CD4-positive, CD25-positive, alpha-beta regulatory T cell (primary cell): ENCODE results near the gene LRFN3. TPM values are rescaled to one million over a fixed set of nuclear protein-coding genes. Genes with fewer than 3 reads are reported as not detected.
A peak's percentile ranks its signal among the peaks of the same experiment; 100 is the strongest.

Experiments used
- ATAC-seq, 2 donors: fragments of 150-1000 bp; cut with Tn5 transposase; one replicate each; pipeline ENCODE4 v1.10.0; 2021; ENCODE audit warnings: low read depth in 2 of 2, moderate number of reproducible peaks in 2 of 2, moderate library complexity in 1 of 2
- DNase-seq, 3 donors: peaks; one replicate each; pipeline versions ENCODE4 v3.0.0 to v3.0.0-alpha.2; 2012 to 2022; ENCODE audit warnings: mixed read lengths in 1 of 3
- H3K27ac ChIP-seq: one replicate; pipeline ENCODE4 v1.7.0; 2013; ENCODE audit warnings: mild to moderate bottlenecking, low read length; ENCODE audit not compliant: insufficient read depth, poor library complexity, severe bottlenecking
- H3K27me3 ChIP-seq: one replicate; pipeline ENCODE4 v1.7.0; 2013; ENCODE audit warnings: low read length; ENCODE audit not compliant: control insufficient read depth, insufficient read depth
- H3K36me3 ChIP-seq: one replicate; pipeline ENCODE4 v1.7.0; 2013; ENCODE audit warnings: mild to moderate bottlenecking, low read length, moderate library complexity; ENCODE audit not compliant: control insufficient read depth, insufficient read depth
- H3K4me1 ChIP-seq: 2 replicates; pipeline ENCODE4 v1.7.0; 2013; ENCODE audit warnings: mild to moderate bottlenecking, low read length; ENCODE audit not compliant: insufficient read depth, control insufficient read depth, poor library complexity, severe bottlenecking
- H3K4me3 ChIP-seq: one replicate; pipeline ENCODE4 v1.7.0; 2013; ENCODE audit warnings: low read depth, mild to moderate bottlenecking, low read length, moderate library complexity
- H3K9me3 ChIP-seq, 2 experiments: 1 replicate in 1 of 2; 2 replicates in 1 of 2; pipeline ENCODE4 v1.7.0; 2013; ENCODE audit warnings: low read length in 2 of 2, mild to moderate bottlenecking in 1 of 2, moderate library complexity in 1 of 2; ENCODE audit not compliant: control insufficient read depth in 2 of 2
- H3K27ac Mint-ChIP-seq, 3 donors: one replicate each; pipeline ENCODE4 v1.8.0; 2020 to 2022; ENCODE audit warnings: mild to moderate bottlenecking in 3 of 3, mixed read lengths in 3 of 3, moderate library complexity in 2 of 3
- H3K27me3 Mint-ChIP-seq: one replicate; pipeline ENCODE4 v1.8.0; 2022; ENCODE audit warnings: mild to moderate bottlenecking, mixed read lengths
- H3K36me3 Mint-ChIP-seq: one replicate; pipeline ENCODE4 v1.8.0; 2020; ENCODE audit warnings: mixed read lengths
- H3K4me1 Mint-ChIP-seq, 4 donors: one replicate each; pipeline ENCODE4 v1.8.0; 2020 to 2022; ENCODE audit warnings: mixed read lengths in 4 of 4, mild to moderate bottlenecking in 1 of 4
- H3K4me3 Mint-ChIP-seq, 4 donors: one replicate each; pipeline ENCODE4 v1.8.0; 2020 to 2022; ENCODE audit warnings: mild to moderate bottlenecking in 4 of 4, mixed read lengths in 4 of 4, moderate library complexity in 3 of 4
- H3K9me3 Mint-ChIP-seq, 7 donors: one replicate each; pipeline ENCODE4 v1.8.0; 2020 to 2022; ENCODE audit warnings: mixed read lengths in 7 of 7, mild to moderate bottlenecking in 3 of 7, moderate library complexity in 2 of 7
- polyA plus RNA-seq, 4 donors: library from polyadenylated mRNA; unstranded; fragments of 300-500 nt; fragmentation: Illumina TruSeq; gene quantifications; one replicate each; pipeline ENCODE4 v1.2.3, GENCODE V29; 2021
- total RNA-seq: library from RNA; stranded (reverse); gene quantifications from one replicate; pipeline ENCODE4 v1.2.3, GENCODE V29; 2022

LRFN3 gene
- total and polyA plus RNA-seq, 5 donors from 2014 or later: 0.63 to 7.7 (median 0.94) TPM

DNA sequence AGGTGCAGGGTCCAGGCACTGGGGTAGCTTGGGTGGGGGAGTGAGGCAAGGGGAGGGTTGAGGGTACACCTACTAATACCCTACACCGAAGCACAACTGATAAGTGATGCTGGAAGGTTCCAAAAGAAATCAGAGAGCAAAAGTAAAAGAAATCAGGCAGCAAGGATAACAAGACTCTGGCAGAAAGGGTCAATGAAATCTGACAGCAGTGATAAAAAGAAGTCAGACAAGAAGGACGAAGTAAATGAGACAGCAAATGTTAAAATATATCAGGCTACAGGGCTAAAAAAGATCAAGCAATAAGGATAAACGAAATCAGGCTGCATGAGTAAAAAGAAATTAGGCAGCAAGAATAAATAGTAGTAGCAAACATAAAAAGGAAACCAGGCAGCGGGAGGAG, 4.7 kb downstream of the LRFN3 start:
- peaks cover 5% of the 10 kb centered on the region for H3K36me3 ChIP-seq
- no peaks in the 10 kb centered on the region for H3K27me3 ChIP-seq
- Mint-ChIP-seq H3K27ac (peak overlapping the region in 1 of 3 donors; percentile 26), H3K4me1 (peaks cover 13 to 62% (median 30%) of the 10 kb centered on the region in 4 donors), H3K36me3 (peaks cover 42% of the 10 kb centered on the region), H3K27me3 (peaks cover 1% of the 10 kb centered on the region), H3K4me3 (peak overlapping the region in 2 of 4 donors; percentile 3 to 33), H3K9me3 (no peaks in the 10 kb centered on the region)
- ATAC-seq (no peak), DNase-seq (no peak)
- no peak overlapping the region for H3K27ac ChIP-seq
- peaks cover 26% of the 10 kb centered on the region for H3K4me1 ChIP-seq
- H3K4me3 ChIP-seq: no peak overlapping the region
- H3K9me3 ChIP-seq: no peaks in the 10 kb centered on the region

- H3K9me3 ChIP-seq: no peaks in the 10 kb centered on the region
- H3K27ac ChIP-seq: no peak overlapping the region
- no peak overlapping the region for H3K4me3 Mint-ChIP-seq
- no peaks in the 10 kb centered on the region for H3K9me3 Mint-ChIP-seq
- H3K36me3 Mint-ChIP-seq: peaks cover 42% of the 10 kb centered on the region
- no peak overlapping the region for H3K4me3 ChIP-seq
- H3K36me3 ChIP-seq: peaks cover 5% of the 10 kb centered on the region
- no peaks in the 10 kb centered on the region for H3K27me3 ChIP-seq
- peaks cover 15% of the 10 kb centered on the region for H3K4me1 ChIP-seq
- H3K27ac Mint-ChIP-seq: no peak overlapping the region
- H3K27me3 Mint-ChIP-seq: no peaks in the 10 kb centered on the region
- no peak for DNase-seq
- peaks cover 13 to 55% (median 26%) of the 10 kb centered on the region in 4 donors for H3K4me1 Mint-ChIP-seq
- no peak for ATAC-seq
Observed at GRCh38 chr19:35942235-35942634, 6.1 kb downstream of the LRFN3 start.

DNA sequence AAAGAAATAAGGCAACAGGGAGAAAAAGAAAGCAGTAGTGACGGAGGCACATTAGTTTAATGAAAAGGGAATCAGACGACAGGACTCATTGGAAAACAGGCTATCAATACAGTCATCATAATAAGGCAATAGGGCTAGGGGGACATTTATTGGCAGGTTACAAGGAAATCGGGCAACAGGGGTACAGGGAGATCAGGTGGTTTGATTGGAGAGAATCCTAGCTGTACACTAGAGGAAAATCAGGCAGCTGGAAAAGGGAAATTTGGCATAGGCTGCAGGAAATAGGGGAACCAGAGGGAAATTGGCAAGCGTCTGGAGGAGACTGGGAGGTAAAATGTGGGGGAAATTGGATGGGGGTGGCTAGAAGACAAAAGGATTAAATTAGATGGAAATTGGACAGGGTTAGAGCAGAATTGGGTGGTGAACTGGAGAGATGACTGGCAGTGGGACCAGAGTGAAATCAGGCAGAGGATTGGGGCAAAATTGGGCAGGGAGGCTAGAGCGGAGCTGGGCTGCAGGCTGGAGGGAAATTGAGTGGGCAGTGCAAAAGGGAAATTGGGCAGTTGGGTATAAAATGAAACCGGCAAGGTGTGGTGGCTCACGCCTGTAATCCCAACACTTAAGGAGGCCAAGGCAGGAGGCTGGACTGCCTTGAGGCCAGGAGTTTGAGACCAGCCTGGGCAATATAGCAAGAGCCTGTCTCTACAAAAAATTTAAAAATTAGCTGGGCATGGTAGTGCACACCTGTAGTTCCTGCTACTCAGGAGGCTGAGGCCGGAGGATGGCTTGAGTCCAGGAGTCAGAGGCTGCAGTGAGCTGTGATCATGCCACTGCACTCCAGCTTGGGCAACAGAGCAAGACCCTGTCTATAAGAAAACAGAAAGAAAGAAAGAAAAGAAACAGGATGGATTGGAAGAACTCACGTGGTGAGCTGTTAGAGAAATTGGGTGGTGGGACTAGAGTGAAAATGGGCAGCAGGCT, 7.4 kb downstream of the LRFN3 start:
- H3K36me3 ChIP-seq: peaks cover 5% of the 10 kb centered on the region
- H3K9me3 Mint-ChIP-seq: no peaks in the 10 kb centered on the region
- ATAC-seq (no peak), DNase-seq (no peak)
- no peak overlapping the region for H3K27ac ChIP-seq
- no peaks in the 10 kb centered on the region for H3K27me3 Mint-ChIP-seq
- peaks cover 5 to 52% (median 16%) of the 10 kb centered on the region in 4 donors for H3K4me1 Mint-ChIP-seq
- no peaks in the 10 kb centered on the region for H3K27me3 ChIP-seq
- H3K4me1 ChIP-seq: peaks cover 6% of the 10 kb centered on the region
- no peak overlapping the region for H3K4me3 ChIP-seq
- H3K9me3 ChIP-seq: no peaks in the 10 kb centered on the region
- no peak overlapping the region for H3K4me3 Mint-ChIP-seq
- peak overlapping the region in 2 of 3 donors; percentile 27 to 70 for H3K27ac Mint-ChIP-seq
- peaks cover 33% of the 10 kb centered on the region for H3K36me3 Mint-ChIP-seq

GRCh38 chr19:35944556-35944955, 8.4 kb downstream of the LRFN3 start:
- Mint-ChIP-seq H3K27ac (no peak overlapping the region), H3K4me1 (peaks cover 5 to 53% (median 12%) of the 10 kb centered on the region in 4 donors), H3K9me3 (no peaks in the 10 kb centered on the region), H3K36me3 (peaks cover 30% of the 10 kb centered on the region), H3K4me3 (no peak overlapping the region), H3K27me3 (no peaks in the 10 kb centered on the region)
- H3K4me1 ChIP-seq: peaks cover 5% of the 10 kb centered on the region
- H3K27ac ChIP-seq: no peak overlapping the region
- no peak overlapping the region for H3K4me3 ChIP-seq
- ATAC-seq (no peak), DNase-seq (no peak)
- H3K27me3 ChIP-seq: no peaks in the 10 kb centered on the region
- H3K9me3 ChIP-seq: no peaks in the 10 kb centered on the region
- H3K36me3 ChIP-seq: peaks cover 5% of the 10 kb centered on the region

- peaks cover 5 to 60% (median 14%) of the 10 kb centered on the region in 4 donors for H3K4me1 Mint-ChIP-seq
- Histone ChIP-seq H3K4me1 (peaks cover 5% of the 10 kb centered on the region), H3K36me3 (peaks cover 5% of the 10 kb centered on the region), H3K27me3 (no peaks in the 10 kb centered on the region), H3K4me3 (no peak overlapping the region), H3K27ac (no peak overlapping the region), H3K9me3 (no peaks in the 10 kb centered on the region)
- no peak overlapping the region for H3K27ac Mint-ChIP-seq
- ATAC-seq (no peak), DNase-seq (no peak)
- no peaks in the 10 kb centered on the region for H3K9me3 Mint-ChIP-seq
- H3K4me3 Mint-ChIP-seq: peak overlapping the region in 2 of 4 donors; percentile 13 to 70
- peaks cover 30% of the 10 kb centered on the region for H3K36me3 Mint-ChIP-seq
- H3K27me3 Mint-ChIP-seq: no peaks in the 10 kb centered on the region
Observed at GRCh38 chr19:35945121-35945790, 9.1 kb downstream of the LRFN3 start.

DNA sequence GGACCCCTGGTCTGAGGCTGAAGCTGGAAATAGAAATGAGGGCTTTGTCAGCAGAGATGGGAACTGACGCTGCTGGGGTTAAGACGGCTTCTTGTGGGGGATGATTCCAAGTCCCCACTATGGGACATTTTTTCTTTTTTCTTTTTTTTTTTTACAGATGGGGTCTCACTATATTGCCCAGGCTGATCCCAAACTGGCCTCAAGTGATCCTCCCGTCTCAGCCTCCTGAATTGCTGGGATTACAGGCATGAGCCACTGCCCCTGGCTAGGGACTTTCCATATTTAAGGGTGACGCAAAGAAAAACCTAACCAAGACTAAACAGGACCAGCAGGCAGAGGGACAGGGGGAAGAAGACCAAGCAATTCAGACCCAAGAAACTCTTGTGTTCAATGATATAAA, 10.0 kb downstream of the LRFN3 start:
- Histone ChIP-seq H3K27ac (no peak overlapping the region), H3K4me1 (peaks cover 5% of the 10 kb centered on the region), H3K9me3 (no peaks in the 10 kb centered on the region), H3K4me3 (no peak overlapping the region), H3K27me3 (no peaks in the 10 kb centered on the region), H3K36me3 (peaks cover 3% of the 10 kb centered on the region)
- H3K27me3 Mint-ChIP-seq: no peaks in the 10 kb centered on the region
- H3K4me3 Mint-ChIP-seq: no peak overlapping the region
- H3K36me3 Mint-ChIP-seq: peaks cover 24% of the 10 kb centered on the region
- peaks cover 5 to 63% (median 13%) of the 10 kb centered on the region in 4 donors for H3K4me1 Mint-ChIP-seq
- ATAC-seq: no peak
- H3K27ac Mint-ChIP-seq: peak overlapping the region in 2 of 3 donors; percentile 51 to 77
- H3K9me3 Mint-ChIP-seq: no peaks in the 10 kb centered on the region
- no peak for DNase-seq

- ATAC-seq (no peak), DNase-seq (no peak)
- peak overlapping the region in 2 of 4 donors; percentile 58 to 69 for H3K4me3 Mint-ChIP-seq
- H3K4me3 ChIP-seq: no peak overlapping the region
- H3K9me3 ChIP-seq: no peaks in the 10 kb centered on the region
- H3K4me1 Mint-ChIP-seq: peaks cover 5 to 69% (median 17%) of the 10 kb centered on the region in 4 donors
- peaks cover 20% of the 10 kb centered on the region for H3K4me1 ChIP-seq
- peaks cover 0 to 4% (median 0%) of the 10 kb centered on the region in 7 donors for H3K9me3 Mint-ChIP-seq
- H3K27ac ChIP-seq: no peak overlapping the region
- no peaks in the 10 kb centered on the region for H3K27me3 Mint-ChIP-seq
- no peaks in the 10 kb centered on the region for H3K27me3 ChIP-seq
- H3K36me3 Mint-ChIP-seq: peaks cover 13% of the 10 kb centered on the region
- no peaks in the 10 kb centered on the region for H3K36me3 ChIP-seq
- peak overlapping the region; percentile 27 to 92 (median 90) for H3K27ac Mint-ChIP-seq
Observed at GRCh38 chr19:35949131-35949530, 13.0 kb downstream of the LRFN3 start.
